Measurements from ENCODE around the gene UBXN1.
"Not testable (repeated sequence)": the region's sequence is repeated elsewhere in the genome, so short reads cannot be mapped to it uniquely, and the experiment has no call there.

Gene UBXN1

DNA sequence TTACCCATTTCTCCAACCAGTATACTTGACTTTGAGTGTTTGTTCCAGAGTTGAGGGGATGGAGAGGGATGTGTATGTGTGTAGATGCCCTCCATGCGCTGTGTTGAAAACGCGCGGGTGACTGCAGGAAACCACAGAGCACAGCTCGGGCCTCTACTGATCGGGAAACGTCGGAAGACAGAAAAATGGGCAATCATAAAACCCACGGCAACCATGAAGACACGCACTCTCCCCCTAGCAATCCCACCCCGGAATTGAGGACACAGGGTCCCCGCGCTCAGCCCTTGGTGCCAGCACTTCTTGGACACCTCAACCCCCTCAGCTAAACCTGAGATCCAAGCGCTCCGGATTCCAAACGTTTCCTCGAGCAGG is 7.7 kb downstream of the UBXN1 start:
- no peak for DNase-seq

DNA sequence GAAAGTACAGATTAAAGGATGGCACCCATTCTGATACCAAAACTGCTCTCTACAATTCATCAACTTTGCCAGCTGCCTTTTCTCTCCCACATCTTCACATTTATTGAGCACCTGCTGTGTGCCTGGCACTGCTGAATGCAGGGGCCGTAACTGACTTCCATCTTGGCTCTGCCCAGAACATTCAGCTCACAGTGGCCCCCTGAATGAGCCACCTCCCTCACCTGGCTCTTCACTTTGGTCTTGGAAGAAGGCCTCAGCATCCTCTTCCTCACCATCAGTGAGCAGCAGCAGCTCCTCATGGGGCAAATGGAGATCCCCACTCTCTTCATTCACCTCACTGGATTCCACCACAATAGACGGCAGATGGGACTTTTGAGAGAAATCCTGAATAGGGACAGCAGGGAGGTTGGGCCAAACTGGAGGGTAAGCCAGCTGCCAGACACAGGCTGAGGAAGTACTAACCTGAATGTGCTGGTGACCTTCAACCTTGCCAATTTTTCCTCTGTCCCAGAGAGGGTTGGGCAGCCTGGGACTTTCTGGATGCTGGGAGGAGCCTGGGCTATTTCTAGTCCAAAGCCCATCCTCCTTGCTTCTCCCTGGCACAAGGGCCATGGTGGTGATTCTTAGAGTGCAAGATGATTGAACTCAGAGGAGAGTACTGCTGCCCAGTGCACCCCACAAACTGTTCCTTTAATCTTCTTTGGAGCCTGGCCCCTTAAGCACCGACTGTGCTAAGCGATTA is 9.3 kb downstream of the UBXN1 start:
- DNase-seq, result no peak

DNA sequence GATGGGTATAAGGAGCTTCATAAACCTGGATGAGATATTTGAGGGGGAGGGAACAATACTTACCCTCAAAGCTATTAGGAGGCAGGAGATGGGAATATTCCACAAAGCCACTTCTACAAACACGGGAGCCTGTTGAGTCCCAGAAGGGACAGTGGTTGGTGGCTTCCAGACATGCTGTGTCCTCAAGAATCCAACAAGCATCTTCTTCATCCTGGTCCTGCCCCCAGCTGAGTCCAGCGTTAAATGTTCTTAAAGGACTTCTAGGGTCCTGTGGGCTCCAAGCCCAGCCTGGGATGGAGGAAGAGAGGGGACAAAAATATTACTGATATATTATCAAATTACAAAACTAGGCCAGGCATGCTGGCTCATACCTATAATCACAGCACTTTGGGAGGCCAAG is 11.4 kb downstream of the UBXN1 start:
- no peak for DNase-seq

DNA sequence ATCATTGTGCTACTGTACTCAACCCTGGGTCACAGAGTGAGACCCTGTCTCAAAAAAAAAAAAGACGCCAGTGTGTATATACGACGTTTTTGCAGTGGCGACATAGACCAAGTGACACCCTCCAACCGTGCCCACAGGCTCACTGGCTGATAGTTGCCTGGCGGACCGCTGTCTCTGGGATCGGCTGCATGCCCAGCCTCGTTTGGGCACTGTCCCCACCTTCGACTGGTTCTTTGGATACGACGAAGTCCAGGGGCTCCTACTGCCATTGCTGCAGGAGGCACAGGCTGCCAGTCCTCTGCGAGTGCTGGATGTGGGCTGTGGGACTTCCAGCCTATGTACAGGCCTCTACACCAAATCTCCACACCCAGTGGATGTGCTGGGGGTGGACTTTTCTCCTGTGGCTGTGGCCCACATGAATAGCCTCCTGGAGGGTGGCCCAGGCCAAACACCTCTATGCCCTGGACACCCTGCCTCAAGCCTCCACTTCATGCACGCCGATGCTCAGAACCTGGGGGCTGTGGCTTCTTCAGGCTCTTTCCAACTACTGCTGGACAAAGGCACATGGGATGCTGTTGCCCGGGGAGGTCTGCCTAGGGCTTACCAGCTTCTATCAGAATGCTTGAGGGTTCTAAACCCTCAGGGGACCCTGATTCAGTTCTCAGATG is 12.5 kb downstream of the UBXN1 start:
- DNase-seq, result no peak

DNA sequence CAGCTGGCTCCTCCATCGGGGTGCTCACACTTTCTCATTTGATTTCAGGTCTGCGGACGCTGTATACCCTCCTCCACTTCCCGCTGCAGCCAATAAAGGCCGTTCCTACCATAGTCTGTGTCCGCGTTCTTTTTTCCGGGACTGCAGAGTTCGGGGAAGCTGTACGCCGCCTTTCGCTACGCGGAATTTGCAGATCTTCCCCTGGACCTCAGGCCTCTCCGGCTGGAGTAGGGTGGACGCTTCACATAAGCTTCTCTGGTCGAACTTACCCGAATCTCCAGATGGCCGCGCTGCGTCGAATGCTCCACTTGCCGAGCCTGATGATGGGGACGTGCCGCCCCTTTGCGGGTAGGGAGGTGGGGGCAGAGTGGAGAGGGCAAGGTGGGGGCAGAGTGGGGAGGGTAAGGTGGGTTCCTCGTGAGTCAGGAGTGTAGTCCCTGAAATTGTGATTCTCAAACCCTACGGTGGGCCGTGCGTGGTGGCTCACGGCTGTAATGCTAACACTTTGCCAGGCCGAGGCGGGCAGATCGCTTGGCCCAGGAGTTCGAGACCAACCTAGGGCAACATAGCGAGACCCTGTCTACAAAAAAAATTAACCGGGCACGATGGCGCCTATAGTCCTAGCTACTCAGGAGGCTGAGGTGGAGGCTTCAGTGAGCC is 13.1 kb downstream of the UBXN1 start:
- DNase-seq, result no peak

DNA sequence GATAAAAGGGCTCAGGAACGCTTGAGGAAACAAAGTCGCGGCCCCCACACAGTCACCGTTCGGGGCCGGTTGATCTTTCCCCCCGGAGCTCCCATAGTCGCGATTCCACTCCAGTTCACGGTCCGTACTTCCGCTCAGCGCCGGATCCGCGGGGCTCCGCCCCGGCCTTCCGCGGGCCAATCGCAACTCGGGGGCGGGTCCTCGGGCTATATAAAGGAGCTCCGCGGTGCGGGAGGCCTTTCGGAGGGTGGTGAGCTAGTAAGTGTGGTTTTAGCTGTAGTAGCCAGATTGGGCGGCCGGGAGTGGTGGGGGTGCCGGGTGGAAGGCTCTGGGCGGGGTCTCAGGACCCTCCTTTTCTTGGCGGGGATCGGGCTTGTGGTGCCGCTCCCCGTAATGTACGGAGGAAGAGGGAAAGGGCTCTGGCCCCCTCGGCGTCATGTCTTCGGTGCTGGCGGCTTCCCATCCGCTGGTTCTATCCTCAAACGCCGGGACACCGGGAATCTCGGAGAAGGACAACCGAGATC is 13.7 kb downstream of the UBXN1 start, which contains the start of the genes C11orf98 and CSKMT:
Gene C11orf98 (minus strand): TSS at position 136 of the 524 bp plus-strand sequence. CDS start 41 bp downstream, at position 95.
Gene CSKMT (plus strand): TSS at position 238 of the 524 bp plus-strand sequence. CDS start 568 bp downstream, outside the sequence.
- DNase-seq, result peak; percentile 95

DNA sequence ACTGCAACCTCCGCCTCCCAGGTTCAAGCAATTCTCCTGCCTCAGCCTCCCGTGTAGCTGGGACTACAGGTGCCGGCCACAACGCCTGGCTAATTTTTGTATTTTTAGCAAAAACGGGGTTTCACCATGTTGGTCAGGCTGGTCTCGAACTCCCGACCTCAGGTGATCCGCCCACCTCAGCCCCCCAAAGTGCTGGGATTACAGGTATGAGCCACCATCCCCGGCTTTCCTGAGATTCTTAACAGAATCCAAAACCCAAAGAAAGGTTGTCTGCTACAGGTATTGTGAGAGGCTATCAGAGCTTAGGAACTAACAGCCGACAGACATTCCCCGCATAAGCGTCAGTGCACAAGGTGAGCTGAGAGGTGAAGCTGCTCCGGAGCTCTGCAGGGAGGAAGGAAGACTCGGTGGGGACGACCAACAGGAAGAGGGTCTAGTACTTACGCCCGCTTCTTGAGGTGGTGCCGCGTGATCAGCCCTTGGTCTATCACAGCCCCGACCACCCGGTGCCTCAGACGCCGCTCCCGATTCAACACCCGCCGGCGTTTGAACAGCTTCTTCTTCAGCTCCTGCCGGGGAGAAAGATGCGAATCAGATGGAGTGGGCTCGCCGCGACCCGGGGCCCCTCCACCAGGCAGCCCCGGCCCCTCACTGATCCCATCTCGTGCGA is 14.3 kb downstream of the UBXN1 start:
- DNase-seq, result peak; percentile 79

DNA sequence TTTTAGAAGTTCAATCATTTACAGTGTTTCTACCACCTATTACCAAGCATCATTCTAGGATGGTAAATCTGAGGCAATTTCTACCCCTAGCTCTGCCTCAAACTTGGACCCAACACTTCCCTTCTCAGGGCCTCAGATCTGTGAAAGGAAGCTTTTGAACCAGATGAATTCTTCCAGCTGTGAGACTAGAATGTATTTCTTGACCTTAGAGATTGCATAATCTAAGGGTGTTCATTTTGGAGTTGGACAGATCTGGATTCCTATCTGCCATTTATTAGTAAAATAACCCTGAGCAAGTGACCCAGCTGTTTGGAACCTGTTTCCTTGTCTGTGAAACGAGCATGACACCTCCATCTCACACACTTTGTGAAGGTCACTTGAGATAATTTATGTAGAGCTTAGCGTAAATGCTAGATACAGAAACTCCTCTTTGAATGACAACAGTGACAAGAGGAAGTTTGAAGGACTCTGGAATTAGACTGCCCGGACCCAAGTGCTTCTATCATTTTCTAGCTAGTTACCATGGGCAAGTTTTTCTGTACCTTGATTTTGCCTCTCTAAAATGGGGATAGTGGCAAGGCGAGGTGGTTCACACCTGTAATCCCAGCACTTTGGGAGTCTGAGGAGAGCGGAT is 22.0 kb downstream of the UBXN1 start:
- DNase-seq, result no peak

DNA sequence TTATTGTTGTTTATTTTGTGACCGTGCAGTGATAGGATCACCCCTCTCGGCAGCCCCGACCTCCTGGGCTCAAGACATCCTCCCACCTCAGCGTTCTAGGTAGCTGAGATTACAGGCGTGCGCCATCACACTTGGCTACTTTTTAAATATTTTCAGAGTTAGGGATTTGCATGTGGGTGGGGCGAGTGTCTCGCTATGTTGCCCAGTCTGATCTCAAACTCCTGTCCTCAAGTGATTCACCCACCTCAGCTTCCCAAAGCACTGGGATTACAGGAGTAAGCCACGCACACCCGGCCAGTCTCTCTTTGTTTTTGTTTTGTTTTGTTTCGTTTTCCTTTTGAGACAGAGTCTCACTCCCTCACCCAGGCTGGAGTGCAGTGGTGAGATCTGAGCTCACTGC is 24.6 kb downstream of the UBXN1 start:
- no peak for DNase-seq

DNA sequence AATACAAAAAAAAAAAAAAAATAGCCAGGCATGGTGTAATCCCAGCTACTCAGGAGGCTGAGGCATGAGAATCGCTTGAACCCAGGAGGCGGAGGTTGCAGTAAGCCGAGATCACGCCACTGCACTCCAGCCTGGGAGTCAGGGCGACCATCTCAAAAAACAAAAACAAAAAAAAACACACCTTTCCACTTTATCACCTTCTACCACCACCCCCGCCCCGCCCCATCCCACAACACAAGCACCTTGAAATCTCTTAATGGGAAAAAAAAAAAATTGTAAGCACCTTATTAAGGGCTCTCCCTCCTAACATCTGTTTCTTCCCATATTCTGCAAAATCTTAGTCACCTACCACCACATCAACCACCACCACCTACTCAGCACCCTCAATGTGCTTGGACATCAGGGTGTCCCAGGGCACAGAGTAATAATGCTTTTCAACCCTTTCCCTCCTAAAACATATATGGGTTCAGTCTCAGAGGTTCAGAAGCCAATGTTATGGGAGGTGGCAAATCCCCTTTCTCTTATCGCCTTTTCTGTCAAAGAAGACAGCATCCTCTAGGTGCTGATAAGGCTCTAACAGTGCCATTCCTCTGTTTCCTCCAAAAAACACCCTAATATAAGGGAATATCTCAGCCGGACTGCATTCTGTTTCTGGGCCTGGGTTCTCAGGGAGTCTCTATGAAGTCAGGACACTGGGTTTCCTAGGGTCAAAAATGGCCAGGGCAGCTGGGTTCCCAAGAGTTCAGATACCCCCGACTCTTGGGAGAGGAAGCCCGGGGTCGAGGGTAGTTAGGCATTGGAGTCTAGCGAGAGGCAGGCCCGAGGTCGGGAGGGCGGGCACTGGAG is 26.5 kb downstream of the UBXN1 start:
- DNase-seq, result no peak

DNA sequence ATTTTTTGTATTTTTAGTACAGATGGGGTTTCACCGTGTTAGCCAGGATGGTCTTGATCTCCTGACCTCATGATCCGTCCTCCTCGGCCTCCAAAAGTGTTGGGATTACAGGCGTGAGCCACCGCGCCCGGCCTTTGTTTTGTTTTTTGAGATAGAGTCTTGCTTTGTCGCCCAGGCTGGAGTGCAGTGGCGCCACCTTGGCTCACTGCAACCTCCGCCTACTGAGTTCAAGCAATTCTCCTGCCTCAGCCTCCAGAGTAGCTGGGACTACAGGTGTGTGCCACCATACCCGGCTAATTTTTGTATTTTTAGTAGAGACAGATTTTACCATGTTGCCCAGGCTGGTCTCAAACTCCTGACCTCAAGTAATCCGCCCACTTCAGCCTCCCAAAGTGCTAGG is 28.6 kb downstream of the UBXN1 start:
- DNase-seq, result not testable (repeated sequence)

DNA sequence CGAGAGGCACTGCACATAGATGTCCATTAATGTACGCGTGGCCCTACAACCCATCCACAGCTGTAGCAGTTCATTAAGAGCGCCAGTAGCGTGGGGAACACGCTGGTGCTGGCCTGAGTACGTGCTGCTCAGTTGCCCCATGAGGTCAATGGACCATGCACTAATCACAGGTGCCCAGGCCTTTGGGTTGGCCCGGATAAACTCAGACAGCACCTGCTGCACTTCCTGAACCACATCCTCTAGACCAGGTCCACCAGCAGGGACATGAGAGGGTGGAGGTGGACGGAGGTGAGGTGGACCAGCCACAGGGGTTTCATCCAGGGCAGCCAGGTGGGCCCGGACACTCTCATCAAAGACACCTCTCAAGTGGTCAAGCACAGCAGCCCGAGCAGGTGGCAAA is 29.4 kb downstream of the UBXN1 start:
- DNase-seq, result no peak

DNA sequence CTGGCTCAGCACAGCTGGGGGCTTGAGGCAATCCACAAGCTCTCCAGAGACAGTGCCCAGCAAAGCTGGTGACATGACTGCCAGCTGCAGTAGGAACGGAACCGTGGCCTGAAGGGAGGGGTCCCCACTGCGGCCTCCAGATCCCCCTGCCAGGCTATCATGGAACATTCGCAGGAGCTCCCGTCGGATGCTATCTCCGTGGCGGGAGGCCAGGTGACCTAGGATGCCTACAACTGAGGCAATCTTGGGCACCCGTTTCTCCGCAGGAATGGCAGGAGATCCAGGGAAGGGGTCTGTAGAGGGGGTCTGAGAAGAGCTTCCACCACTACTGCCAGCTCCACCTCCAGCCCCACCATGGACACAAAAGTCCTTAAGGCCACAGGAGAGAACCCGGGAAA is 29.9 kb downstream of the UBXN1 start:
- no peak for DNase-seq

DNA sequence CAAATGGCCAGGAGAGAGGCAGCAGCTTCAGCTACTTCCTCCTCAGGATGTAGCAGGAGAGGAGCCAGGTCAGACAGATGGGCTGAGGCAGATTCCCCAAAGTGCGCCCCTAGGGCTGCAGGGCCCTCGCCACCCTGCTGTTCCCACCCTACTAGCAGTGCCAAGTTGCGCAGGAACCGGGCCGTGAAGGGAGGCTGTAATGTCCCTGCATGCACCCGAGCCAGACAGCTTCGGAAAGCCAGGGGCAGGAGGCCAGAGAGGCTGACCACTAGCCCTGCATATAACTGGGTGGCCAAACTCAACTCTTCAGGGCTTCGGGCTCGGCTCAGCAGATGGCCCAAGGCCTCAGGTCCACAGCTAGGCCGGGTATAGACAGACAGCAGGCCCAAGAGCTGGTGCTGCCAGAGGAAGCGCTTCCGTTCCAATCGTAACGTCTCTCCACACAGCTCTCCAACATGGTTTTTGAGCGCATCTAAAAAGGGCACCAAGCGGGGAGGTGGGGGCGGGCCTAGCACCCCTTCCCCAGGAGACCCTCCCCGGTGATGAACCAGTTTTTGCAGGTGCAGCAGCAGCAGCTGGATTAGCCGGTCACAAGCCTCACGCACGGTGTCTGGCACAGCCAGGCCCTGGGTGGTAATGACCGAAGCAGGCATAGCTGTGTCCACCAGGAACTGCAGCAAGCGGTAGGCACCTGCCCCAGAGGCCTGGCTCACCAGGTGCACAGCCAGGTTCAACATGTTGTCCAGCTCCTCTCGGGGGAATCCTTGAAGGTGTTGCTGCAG is 30.5 kb downstream of the UBXN1 start:
- no peak for DNase-seq

DNA sequence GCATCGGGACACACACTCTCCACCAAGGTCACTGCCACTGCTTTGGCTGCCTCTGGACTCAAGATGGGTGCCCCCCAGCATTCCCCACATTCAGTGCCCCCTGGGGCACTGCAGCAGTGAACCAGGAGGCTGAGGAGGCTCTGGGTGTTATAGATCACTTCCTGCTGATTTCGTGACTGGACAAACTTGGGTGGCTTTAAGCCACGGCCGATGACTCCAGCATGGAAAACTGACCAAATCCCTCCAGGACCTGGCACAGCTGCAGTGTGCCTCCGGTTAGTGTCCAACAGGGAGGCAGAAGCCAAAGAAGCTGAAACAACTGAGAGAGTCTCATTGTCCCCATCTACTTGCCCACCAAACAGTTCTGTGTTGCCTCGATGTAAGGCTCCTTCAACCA is 31.3 kb downstream of the UBXN1 start:
- no peak for DNase-seq

DNA sequence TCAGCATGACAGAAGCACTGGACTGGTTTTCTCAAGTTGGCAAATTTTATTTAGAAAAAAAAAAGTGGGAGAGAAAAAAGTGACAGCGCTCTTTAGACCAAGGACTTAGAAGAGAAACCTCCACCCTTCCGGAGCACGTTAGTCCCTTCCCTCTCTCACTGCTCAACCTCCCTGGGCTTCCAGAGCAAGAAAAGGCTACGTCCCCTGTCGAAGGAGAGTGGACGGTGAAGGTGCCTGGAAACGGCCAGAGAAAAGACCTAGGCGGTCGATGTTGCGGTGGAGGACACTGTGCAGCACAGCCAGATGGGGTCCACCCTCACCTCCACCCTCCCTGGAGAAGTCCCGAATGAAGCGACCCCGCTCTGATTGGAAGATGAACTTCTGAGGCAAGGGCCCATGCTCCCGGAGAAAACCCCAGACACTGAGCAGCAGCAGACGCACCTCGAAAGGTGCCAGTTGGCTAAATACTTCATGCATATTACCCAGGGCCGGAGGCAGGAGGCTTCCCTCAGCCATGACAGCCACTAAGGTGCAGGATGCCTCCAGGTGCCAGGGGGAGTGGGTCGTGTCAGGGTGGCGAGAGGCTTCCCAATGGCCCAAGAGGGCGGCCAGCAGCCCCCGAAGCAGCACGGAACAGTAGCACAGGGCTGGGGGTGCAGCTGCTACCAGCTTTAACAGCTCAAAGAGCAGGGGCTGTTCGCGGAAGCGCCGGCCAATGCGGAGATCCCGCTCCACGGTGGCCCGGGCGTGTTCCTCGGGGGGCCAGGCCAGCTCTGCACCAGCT is 31.9 kb downstream of the UBXN1 start:
- DNase-seq, result no peak

DNA sequence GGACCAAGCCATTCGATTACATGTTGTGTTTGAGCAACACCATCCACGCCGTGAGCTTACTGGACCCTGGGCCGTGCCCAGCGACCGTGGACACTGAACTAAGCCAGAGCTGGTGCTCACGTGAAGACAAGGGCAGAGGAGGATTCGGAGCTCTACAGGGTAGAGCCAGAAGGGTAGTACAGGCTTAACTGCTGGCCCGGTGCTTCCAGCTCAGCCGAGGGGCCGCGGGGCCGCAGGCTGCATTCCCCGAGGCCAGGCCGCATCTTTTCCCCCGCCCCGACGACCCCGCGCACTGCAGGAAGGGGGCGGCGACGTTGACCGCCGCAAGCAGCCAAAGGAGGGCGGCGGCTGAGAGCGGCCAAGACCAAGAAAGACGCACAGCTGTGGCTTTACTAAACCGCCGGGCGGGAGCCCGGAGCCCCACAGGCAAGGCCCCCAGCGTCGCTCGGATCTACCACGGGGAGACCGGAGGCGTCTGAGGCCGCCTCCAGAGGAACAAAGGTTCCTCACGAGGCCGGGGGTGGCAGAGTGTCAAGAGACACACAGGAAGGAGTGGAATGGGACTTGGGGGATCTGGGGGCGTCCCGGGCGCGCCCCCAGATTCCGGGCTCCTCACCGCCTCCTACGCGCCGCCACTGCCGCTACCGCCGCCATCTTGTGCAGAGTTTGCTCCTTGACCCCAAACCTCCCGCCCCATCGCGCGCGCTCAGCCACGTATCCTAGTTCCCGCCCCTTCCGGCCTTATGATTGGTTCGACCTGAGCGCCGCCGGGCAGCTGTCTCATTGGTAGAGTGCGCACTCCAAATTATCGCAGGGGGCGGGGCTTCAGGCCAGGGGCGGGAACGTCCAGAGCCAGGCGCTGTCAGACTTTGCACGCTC is 32.7 kb downstream of the UBXN1 start, which contains the start of gene GANAB:
Gene GANAB (minus strand): TSS at position 668 of the 879 bp plus-strand sequence. CDS start 14 bp downstream, at position 654.
- peak; percentile 96 for DNase-seq

DNA sequence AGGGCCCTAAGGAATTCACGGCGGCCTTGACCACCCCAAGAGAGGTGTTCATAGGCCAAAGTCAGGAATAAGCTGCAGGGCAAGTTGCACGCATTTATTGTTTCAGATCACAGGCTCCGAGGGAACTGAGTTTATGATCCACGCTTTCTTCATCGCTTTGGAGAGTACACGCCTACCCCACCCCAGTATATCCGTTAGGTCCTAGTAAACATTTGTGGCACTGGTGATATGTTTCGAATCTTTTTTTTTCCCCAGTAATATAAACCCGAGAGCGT is 33.3 kb downstream of the UBXN1 start:
- DNase-seq, result no peak

DNA sequence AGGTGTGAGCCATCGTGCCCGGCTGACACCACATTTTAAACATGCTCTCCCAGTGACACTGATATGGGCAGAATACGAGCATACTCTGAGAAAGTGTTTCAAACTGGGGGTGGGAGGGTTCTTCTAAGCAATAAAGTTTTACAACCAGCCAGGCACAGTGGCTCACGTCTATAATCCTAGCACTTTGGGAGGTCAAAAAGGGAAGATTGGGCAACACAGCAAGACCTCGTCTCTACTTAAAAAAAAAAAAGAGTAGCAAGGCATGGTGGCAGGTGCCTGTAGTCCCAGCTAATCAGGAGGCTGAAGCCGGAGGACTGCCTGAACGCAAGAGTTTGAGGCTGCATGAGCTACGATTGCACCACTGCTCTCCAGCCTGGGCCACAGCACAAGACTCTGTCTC is 34.7 kb downstream of the UBXN1 start:
- DNase-seq, result no peak
